ENCODE data around the gene CHGA.

DNA sequence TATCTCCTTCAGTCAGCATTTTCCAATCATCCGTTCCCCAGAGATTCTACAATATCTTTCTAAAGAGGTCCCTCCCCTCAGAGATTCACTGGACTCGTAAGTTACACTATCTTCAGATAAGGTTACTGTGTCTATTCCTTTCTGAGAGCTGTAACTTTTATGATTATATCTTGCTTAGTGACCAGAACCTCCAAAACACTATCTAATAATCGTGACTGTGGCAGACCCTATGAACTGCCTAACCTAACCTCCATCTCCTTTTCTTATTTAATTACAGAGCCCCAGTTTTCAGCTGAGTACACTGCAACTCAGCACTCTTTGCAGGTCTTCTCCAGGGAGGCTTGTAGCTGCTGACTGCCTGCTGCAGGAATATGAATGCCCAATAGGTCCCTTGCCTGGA, 38.5 kb upstream of the CHGA start:
- TF ChIP-seq, protein P1, sequence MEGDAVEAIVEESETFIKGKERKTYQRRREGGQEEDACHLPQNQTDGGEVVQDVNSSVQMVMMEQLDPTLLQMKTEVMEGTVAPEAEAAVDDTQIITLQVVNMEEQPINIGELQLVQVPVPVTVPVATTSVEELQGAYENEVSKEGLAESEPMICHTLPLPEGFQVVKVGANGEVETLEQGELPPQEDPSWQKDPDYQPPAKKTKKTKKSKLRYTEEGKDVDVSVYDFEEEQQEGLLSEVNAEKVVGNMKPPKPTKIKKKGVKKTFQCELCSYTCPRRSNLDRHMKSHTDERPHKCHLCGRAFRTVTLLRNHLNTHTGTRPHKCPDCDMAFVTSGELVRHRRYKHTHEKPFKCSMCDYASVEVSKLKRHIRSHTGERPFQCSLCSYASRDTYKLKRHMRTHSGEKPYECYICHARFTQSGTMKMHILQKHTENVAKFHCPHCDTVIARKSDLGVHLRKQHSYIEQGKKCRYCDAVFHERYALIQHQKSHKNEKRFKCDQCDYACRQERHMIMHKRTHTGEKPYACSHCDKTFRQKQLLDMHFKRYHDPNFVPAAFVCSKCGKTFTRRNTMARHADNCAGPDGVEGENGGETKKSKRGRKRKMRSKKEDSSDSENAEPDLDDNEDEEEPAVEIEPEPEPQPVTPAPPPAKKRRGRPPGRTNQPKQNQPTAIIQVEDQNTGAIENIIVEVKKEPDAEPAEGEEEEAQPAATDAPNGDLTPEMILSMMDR (IDR thresholded peaks at IDR 0.05; ENCODE audit: low read depth, low read length, poor library complexity, severe bottlenecking), result no peak
- no peak for TF ChIP-seq EZH2phosphoT487 (IDR thresholded peaks at IDR 0.05; ENCODE audit: borderline replicate concordance, low read length)

Measured in DOHH2 (cell line).